Hematopoietic multipotent progenitor cell treated with erythropoietin and hydrocortisone succinate and interleukin-3 and kit ligand, for 4 days (in vitro differentiated cells): ENCODE results near the gene BCAS4.

Experiments
- DNase-seq: peaks from one replicate; pipeline ENCODE4 v3.0.0-alpha.2; 2015

Gene BCAS4

GRCh38 chr20:50919567-50919966, 124.7 kb downstream of the BCAS4 start:
- no peak for DNase-seq

- peak; percentile 42 for DNase-seq
These were observed 126.1 kb downstream of the BCAS4 start for GRCh38 chr20:50920997-50921396.

- no peak for DNase-seq
These were observed 127.1 kb downstream of the BCAS4 start for GRCh38 chr20:50921803-50922501.

- no peak for DNase-seq
These were observed 129.5 kb downstream of the BCAS4 start for GRCh38 chr20:50924261-50924920.

GRCh38 chr20:50926530-50926929, 131.7 kb downstream of the BCAS4 start:
- DNase-seq: no peak
